ENCODE measurements around the gene CCDC117. TPM values are rescaled to one million over a fixed set of nuclear protein-coding genes. Genes with fewer than 3 reads are reported as not detected.

The CCDC117 gene
- total RNA-seq, 1 donor from 2014 or later = 36.2 TPM

- intact Hi-C loops (cut with micrococcal nuclease) = loop anchor here (1.0 to 10.0 kb wide), 3 partner anchors 12 to 148 kb away; partner anchors contain the start of gene TTC28
These were observed 50.5 kb downstream of the CCDC117 start for GRCh38 chr22:28822930-28823551.

GRCh38 chr22:28824455-28824854 lies 52.0 kb downstream of the CCDC117 start:
- intact Hi-C loops (cut with micrococcal nuclease) = loop anchor here (10.0 kb wide), 1 partner anchor 150 kb away; the partner anchor contains the start of gene TTC28

GRCh38 chr22:28826430-28826829 lies 53.9 kb downstream of the CCDC117 start:
- intact Hi-C loops (cut with micrococcal nuclease) = loop anchor here (10.0 kb wide), 1 partner anchor 152 kb away; the partner anchor contains the start of gene TTC28

GRCh38 chr22:28826921-28827320 lies 54.4 kb downstream of the CCDC117 start:
- intact Hi-C loops (cut with micrococcal nuclease) = loop anchor here (10.0 kb wide), 1 partner anchor 152 kb away; the partner anchor contains the start of gene TTC28

GRCh38 chr22:28829358-28830181 lies 57.1 kb downstream of the CCDC117 start:
- intact Hi-C loops (cut with micrococcal nuclease) = loop anchor here (1.0 to 10.0 kb wide), 5 partner anchors 19 to 229 kb away; partner anchors contain the start of genes CCDC117 and TTC28

GRCh38 chr22:28830441-28830840 lies 57.9 kb downstream of the CCDC117 start:
- intact Hi-C loops (cut with micrococcal nuclease) = no loop called here

- intact Hi-C loops (cut with micrococcal nuclease) = no loop called here
These were observed 58.9 kb downstream of the CCDC117 start for GRCh38 chr22:28831140-28832072.

- intact Hi-C loops (cut with micrococcal nuclease) = no loop called here
These were observed 60.2 kb downstream of the CCDC117 start for GRCh38 chr22:28832731-28833130.

- intact Hi-C loops (cut with micrococcal nuclease) = no loop called here
These were observed 60.9 kb downstream of the CCDC117 start for GRCh38 chr22:28833276-28833923.

- intact Hi-C loops (cut with micrococcal nuclease) = no loop called here
These were observed 63.2 kb downstream of the CCDC117 start for GRCh38 chr22:28835630-28836189.

GRCh38 chr22:28837640-28838039 lies 65.1 kb downstream of the CCDC117 start:
- intact Hi-C loops (cut with micrococcal nuclease) = no loop called here

Other genes with a start within 250 kb of the CCDC117 start
- 1.1 and 1.4 TPM in 2 replicates for gene TTC28, start 92.9 kb upstream of the CCDC117 start, total RNA-seq
- 41.7 and 45.9 TPM in 2 replicates for gene CHEK2, start 30.9 kb upstream of the CCDC117 start, total RNA-seq
- gene HSCB, start 30.7 kb upstream of the CCDC117 start, total RNA-seq = 9.0 and 9.8 TPM in 2 replicates
- 213 and 215 TPM in 2 replicates for gene XBP1, start 27.9 kb downstream of the CCDC117 start, total RNA-seq
- 0.82 and 0.93 TPM in 2 replicates for gene ZNRF3, start 110.9 kb downstream of the CCDC117 start, total RNA-seq